Endothelial cell of umbilical vein (primary cell): ENCODE measurements around the gene REG3G. TPM values are rescaled to one million over a fixed set of nuclear protein-coding genes. Genes with fewer than 3 reads are reported as not detected.

Experiments used
- BruUV-seq: library from RNA; stranded (reverse); fragments of 400-500 nt; replicated peaks from 2 replicates; lab custom pipeline; 2021; lab: Mats Ljungman, UMichigan
- CTCF ChIA-PET: fragments of 300-600, 350-600 bp; sonication (Branson Sonifier 250); formaldehyde crosslinking; loops from one replicate; lab custom pipeline; 2021; ENCODE audit warnings: antibody characterized with exemption, inconsistent platforms; lab: Charles Lee
- POLR2A ChIA-PET: fragments of 300-600, 350-600 bp; sonication (Branson Sonifier 250); formaldehyde crosslinking; loops from one replicate; lab custom pipeline; 2021; ENCODE audit warnings: antibody characterized with exemption, inconsistent platforms; lab: Charles Lee
- DNase-seq: peaks from one replicate; pipeline ENCODE4 v3.0.0-alpha.2; 2011; ENCODE audit warnings: low read depth, low spot score
- FAIRE-seq: peaks from 2 replicates; lab custom pipeline; 2011; peaks lifted over from hg19 to GRCh38; lab: Jason Lieb, UNC
- H2AFZ ChIP-seq: 2 replicates; pipeline ENCODE4 v1.6.0; 2012; ENCODE audit warnings: low read depth, low read length, control low read depth, inconsistent platforms
- H3K27ac ChIP-seq: 2 replicates; pipeline ENCODE4 v1.5.1; 2011; ENCODE audit warnings: low read depth, mild to moderate bottlenecking, control low read depth, low read length, moderate library complexity; ENCODE audit not compliant: insufficient read depth
- H3K27me3 ChIP-seq, 2 experiments: 2 replicates each; pipeline versions ENCODE4 v1.6.0 to v1.6.1; 2011; ENCODE audit warnings: low read length in 2 of 2, mixed read lengths in 1 of 2; ENCODE audit not compliant: control insufficient read depth in 2 of 2, insufficient read depth in 2 of 2
- H3K36me3 ChIP-seq, 2 experiments: 2 replicates in 1 of 2; 3 replicates in 1 of 2; pipeline ENCODE4 v1.5.1; 2011; ENCODE audit warnings: low read length in 2 of 2, mild to moderate bottlenecking in 1 of 2, moderate library complexity in 1 of 2; ENCODE audit not compliant: control insufficient read depth in 2 of 2, insufficient read depth in 2 of 2; ENCODE audit errors: extremely low read depth in 1 of 2
- H3K4me1 ChIP-seq: 3 replicates; pipeline ENCODE4 v1.5.1; 2011; ENCODE audit warnings: mild to moderate bottlenecking, low read length; ENCODE audit not compliant: control insufficient read depth, insufficient read depth; ENCODE audit errors: extremely low read depth
- H3K4me2 ChIP-seq: 2 replicates; pipeline ENCODE4 v1.6.1; 2011; ENCODE audit warnings: low read length, control low read depth, mixed read lengths; ENCODE audit not compliant: insufficient read depth
- H3K4me3 ChIP-seq, 3 experiments: fragments of 200-600 bp in 1 of 3; sonication (generic), shearing (Covaris generic) in 1 of 3; replicated peaks in 1 of 3; 2 replicates each; pipeline ENCODE4 v1.5.1; 2011 to 2016; ENCODE audit warnings: control low read depth in 3 of 3, low read length in 3 of 3, mild to moderate bottlenecking in 2 of 3, inconsistent platforms in 1 of 3, low read depth in 1 of 3, moderate library complexity in 1 of 3; ENCODE audit not compliant: insufficient read depth in 1 of 3
- H3K79me2 ChIP-seq: 2 replicates; pipeline ENCODE4 v1.6.0; 2012; ENCODE audit warnings: low read length, inconsistent platforms; ENCODE audit not compliant: control insufficient read depth, insufficient read depth
- H3K9ac ChIP-seq: replicated peaks from 2 replicates; pipeline ENCODE3; 2011; ENCODE audit warnings: low read length, control low read depth; ENCODE audit not compliant: insufficient read depth; ENCODE audit errors: extremely low read depth
- H3K9me1 ChIP-seq: replicated peaks from 3 replicates; pipeline ENCODE4 v1.6.0; 2011; ENCODE audit warnings: mild to moderate bottlenecking, low read length; ENCODE audit not compliant: control insufficient read depth, insufficient read depth; ENCODE audit errors: extremely low read depth
- H3K9me3 ChIP-seq: replicated peaks from 2 replicates; pipeline ENCODE4 v1.5.1; 2012; ENCODE audit warnings: low read length, inconsistent platforms; ENCODE audit not compliant: control insufficient read depth, insufficient read depth
- H4K20me1 ChIP-seq: replicated peaks from 2 replicates; pipeline ENCODE3; 2011; ENCODE audit warnings: mild to moderate bottlenecking, low read length; ENCODE audit not compliant: control insufficient read depth, insufficient read depth; ENCODE audit errors: extremely low read depth
- CTCF ChIP-seq, 2 donors: IDR thresholded peaks; 1 replicate in 1 of 2; 2 replicates in 1 of 2; pipeline ENCODE4 v1.5.1; 2011; ENCODE audit warnings: low read length in 2 of 2, mild to moderate bottlenecking in 2 of 2, moderate library complexity in 2 of 2, control low read depth in 1 of 2, inconsistent platforms in 1 of 2, low read depth in 1 of 2; ENCODE audit not compliant: insufficient read depth in 1 of 2; ENCODE audit errors: extremely low read depth in 1 of 2
- EZH2 ChIP-seq: IDR thresholded peaks from 2 replicates; pipeline ENCODE4 v1.6.1; 2012; ENCODE audit warnings: borderline replicate concordance, low read depth, mild to moderate bottlenecking, moderate library complexity, low read length, inconsistent platforms; ENCODE audit not compliant: severe bottlenecking
- FOS ChIP-seq: IDR thresholded peaks from 2 replicates; pipeline ENCODE4 v1.6.1; 2011; ENCODE audit warnings: mild to moderate bottlenecking, low read length, moderate library complexity, borderline replicate concordance; ENCODE audit not compliant: insufficient read depth
- GATA2 ChIP-seq: IDR thresholded peaks from 2 replicates; pipeline ENCODE4 v1.7.0; 2011; ENCODE audit warnings: low read depth, mild to moderate bottlenecking, moderate library complexity, mixed read lengths, low read length; ENCODE audit not compliant: insufficient read length, insufficient read depth
- JUN ChIP-seq: IDR thresholded peaks from 2 replicates; pipeline ENCODE4 v1.6.1; 2011; ENCODE audit warnings: borderline replicate concordance, low read depth; ENCODE audit not compliant: insufficient read length, insufficient read depth
- MYC ChIP-seq: IDR thresholded peaks from one replicate; pipeline ENCODE4 v1.6.1; 2011; ENCODE audit warnings: mild to moderate bottlenecking, low read depth, low read length
- POLR2A ChIP-seq: IDR thresholded peaks from 2 replicates; pipeline ENCODE4 v1.6.1; 2012; ENCODE audit warnings: low read depth, mild to moderate bottlenecking, control low read depth, low read length
- POLR2AphosphoS5 ChIP-seq: IDR thresholded peaks from 2 replicates; pipeline ENCODE4 v1.6.1; 2012; ENCODE audit warnings: low read depth, mild to moderate bottlenecking, control low read depth, low read length, moderate library complexity; ENCODE audit not compliant: insufficient read depth
- dilution Hi-C: fragments of 300-500 bp; cut with MboI; formaldehyde crosslinking; loops from one replicate; pipeline ENCODE4 v1.15.0; 2019; ENCODE audit warnings: low sequenced_read_pairs; ENCODE audit not compliant: extremely low pct_ligation_motif_present
- intact Hi-C: fragments of 100-400 bp; cut with micrococcal nuclease; formaldehyde crosslinking; loops from one replicate; pipeline ENCODE4 v1.10.0; 2022
- polyA plus RNA-seq, 4 experiments: library from polyadenylated mRNA; depleted of rRNA in 3 of 4; stranded (reverse) in 3 of 4; unstranded in 1 of 4; fragments of >200 nt; gene quantifications; 2 replicates each; pipeline versions ENCODE4 v1.2.1 to v1.2.3, GENCODE V29; 2011 to 2012; ENCODE audit warnings: missing spikeins in 1 of 4
- total RNA-seq: library from RNA; stranded (reverse); gene quantifications from 2 replicates; pipeline ENCODE4 v1.2.3, GENCODE V29; 2021
- TF ChIP-seq, protein P1 (sequence below): IDR thresholded peaks from 2 replicates; pipeline ENCODE4 v1.6.1; 2011; ENCODE audit not compliant: insufficient read depth, insufficient read length

The REG3G gene
- total and polyA plus RNA-seq, 2 donors (not counting 3 experiments of a cell fraction or from before 2014, with no cell fraction given), result not detected

DNA sequence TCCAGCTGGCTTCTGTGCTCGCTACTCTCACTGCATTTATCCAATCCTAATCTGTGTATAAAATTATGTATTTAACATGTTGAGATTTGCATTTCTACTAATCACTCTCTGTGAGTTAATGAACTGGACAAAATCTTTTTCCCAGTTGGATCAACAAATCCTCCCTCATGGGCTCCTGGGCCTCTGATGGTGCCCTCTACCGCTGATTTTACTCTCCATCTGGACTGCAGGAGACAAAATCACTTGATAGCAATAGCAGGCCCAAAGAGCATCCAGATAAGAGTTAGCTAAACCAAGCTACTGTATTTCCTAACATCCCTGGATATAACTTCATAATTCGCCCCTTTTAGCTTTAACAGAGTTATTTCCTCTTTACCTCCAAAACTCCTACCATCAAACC is 14.4 kb downstream of the REG3G start:
- no peak for TF ChIP-seq FOS
- TF ChIP-seq, protein P1, sequence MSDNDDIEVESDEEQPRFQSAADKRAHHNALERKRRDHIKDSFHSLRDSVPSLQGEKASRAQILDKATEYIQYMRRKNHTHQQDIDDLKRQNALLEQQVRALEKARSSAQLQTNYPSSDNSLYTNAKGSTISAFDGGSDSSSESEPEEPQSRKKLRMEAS, result no peak
- no peak for TF ChIP-seq MYC
- TF ChIP-seq JUN, result no peak
- BruUV-seq, result no TSS peak
- FAIRE-seq (no peak), DNase-seq (no peak)
- Histone ChIP-seq H3K27me3 (no peaks in the 10 kb centered on the region), H3K9me1 (no peaks in the 10 kb centered on the region), H3K9ac (no peak overlapping the region), H2AFZ (no peak overlapping the region), H3K4me1 (no peaks in the 10 kb centered on the region), H4K20me1 (no peaks in the 10 kb centered on the region), H3K36me3 (no peaks in the 10 kb centered on the region), H3K4me2 (no peak overlapping the region), H3K27ac (no peak overlapping the region), H3K79me2 (no peaks in the 10 kb centered on the region), H3K4me3 (no peak overlapping the region), H3K9me3 (no peaks in the 10 kb centered on the region)
- intact Hi-C loops (no loop called here), dilution Hi-C loops (no loop called here)
- ChIA-PET CTCF (no interaction called here), POLR2A (no interaction called here)

- no peaks in the 10 kb centered on the region for H3K9me1 ChIP-seq
- H3K4me1 ChIP-seq, result no peaks in the 10 kb centered on the region
- DNase-seq, result no peak
- no peak for TF ChIP-seq CTCF (IDR thresholded peaks at IDR 0.05; ENCODE audit: extremely low read depth in 1 of 2, insufficient read depth in 1 of 2, low read depth in 1 of 2, low read length in 2 of 2)
- TF ChIP-seq, protein P1, result no peak
- TF ChIP-seq GATA2, result no peak
- TF ChIP-seq EZH2, result no peak
- TF ChIP-seq POLR2AphosphoS5, result no peak
- TF ChIP-seq JUN, result no peak
- no peak for TF ChIP-seq POLR2A
- TF ChIP-seq FOS, result no peak
- no peak for TF ChIP-seq MYC
- BruUV-seq, result no TSS peak
- H4K20me1 ChIP-seq, result no peaks in the 10 kb centered on the region
- H3K9ac ChIP-seq, result no peak overlapping the region
- no peaks in the 10 kb centered on the region for H3K36me3 ChIP-seq
- peaks cover 3% of the 10 kb centered on the region for H3K9me3 ChIP-seq
- no peaks in the 10 kb centered on the region for H3K27me3 ChIP-seq
- FAIRE-seq, result no peak
- POLR2A ChIA-PET, result no interaction called here
- intact Hi-C loops (no loop called here), dilution Hi-C loops (no loop called here)
- H3K4me3 ChIP-seq, result no peak overlapping the region
- no peak overlapping the region for H2AFZ ChIP-seq
- CTCF ChIA-PET, result no interaction called here
- no peaks in the 10 kb centered on the region for H3K79me2 ChIP-seq
- H3K4me2 ChIP-seq, result no peak overlapping the region
- no peak overlapping the region for H3K27ac ChIP-seq
Measured at GRCh38 chr2:79041032-79041448, 15.5 kb downstream of the REG3G start.
